Glomerular visceral epithelial cell (primary cell): ENCODE measurements around the gene CD79B.
A peak's percentile ranks its signal among the peaks of the same experiment; 100 is the strongest.
"Not testable (repeated sequence)": the region's sequence is repeated elsewhere in the genome, so short reads cannot be mapped to it uniquely, and the experiment has no call there.

Experiments used
- DNase-seq: peaks from one replicate; pipeline ENCODE4 v3.0.0-alpha.2; 2016; ENCODE audit errors: extremely low spot score

CD79B gene

DNA sequence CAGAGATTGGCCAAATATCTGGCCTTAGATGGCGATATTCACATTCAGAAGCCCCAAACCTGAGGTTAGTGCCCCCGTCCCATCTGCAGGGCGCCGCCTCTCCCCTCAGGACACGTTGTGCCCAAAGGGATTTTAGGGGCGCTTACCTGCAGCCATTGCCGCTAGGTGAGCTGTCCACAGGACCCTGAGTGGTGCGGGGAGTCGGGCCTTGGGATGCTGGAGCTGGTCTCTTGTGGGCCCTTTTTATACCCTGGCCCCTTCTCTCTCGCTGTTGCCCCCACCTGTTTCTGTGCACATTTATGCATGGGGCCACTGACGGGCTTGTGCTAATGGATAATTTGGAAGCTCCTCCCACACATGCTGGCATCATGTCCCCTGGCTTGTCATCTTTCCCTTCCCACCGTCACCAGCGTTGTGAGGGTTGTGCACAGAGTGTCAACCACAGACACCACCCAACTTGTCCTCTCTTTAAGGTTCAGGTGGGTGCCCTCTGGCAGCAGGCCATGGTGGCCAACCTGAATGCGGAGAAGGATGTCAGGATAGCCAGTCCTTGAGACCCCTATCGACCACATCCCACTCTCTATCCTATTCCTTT lies 21.0 kb downstream of the CD79B start, which contains the start of gene CSHL1:
CSHL1 (minus strand) TSS at position 218 of the 595 bp plus-strand sequence; CDS start at position 156, 62 bp downstream.
- no peak for DNase-seq

DNA sequence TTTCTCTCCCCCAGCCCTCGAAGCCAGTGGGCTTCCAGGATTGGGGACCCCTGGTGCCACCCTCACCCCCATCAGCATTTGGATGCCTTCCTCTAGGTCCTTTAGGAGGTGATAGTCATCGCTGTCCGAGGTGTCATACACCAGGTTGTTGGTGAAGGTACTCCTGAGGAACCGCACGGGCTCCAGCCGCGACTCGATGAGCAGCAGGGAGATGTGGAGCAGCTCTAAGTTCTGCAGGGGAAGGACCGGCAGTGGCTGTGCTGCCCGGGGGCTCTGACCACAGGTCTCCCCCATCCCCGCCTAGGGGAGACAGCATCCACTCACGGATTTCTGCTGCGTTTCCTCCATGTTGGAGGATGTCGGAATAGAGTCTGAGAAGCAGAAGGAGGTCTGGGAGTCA lies 22.0 kb downstream of the CD79B start:
- no peak for DNase-seq

DNA sequence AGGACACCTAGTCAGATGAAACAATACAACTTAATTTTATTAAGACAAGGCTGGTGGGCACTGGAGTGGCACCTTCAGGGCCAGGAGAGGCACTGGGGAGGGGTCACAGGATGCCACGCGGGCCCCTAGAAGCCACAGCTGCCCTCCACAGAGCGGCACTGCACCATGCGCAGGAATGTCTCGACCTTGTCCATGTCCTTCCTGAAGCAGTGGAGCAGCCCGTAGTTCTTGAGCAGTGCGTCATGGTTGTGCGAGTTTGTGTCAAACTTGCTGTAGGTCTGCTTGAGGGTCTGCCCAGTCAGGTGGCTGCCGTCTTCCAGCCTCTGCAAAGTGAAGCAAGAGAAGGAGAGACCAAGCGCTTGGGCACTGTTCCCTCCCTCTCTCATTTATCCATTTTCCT lies 22.5 kb downstream of the CD79B start:
- not testable (repeated sequence) for DNase-seq

DNA sequence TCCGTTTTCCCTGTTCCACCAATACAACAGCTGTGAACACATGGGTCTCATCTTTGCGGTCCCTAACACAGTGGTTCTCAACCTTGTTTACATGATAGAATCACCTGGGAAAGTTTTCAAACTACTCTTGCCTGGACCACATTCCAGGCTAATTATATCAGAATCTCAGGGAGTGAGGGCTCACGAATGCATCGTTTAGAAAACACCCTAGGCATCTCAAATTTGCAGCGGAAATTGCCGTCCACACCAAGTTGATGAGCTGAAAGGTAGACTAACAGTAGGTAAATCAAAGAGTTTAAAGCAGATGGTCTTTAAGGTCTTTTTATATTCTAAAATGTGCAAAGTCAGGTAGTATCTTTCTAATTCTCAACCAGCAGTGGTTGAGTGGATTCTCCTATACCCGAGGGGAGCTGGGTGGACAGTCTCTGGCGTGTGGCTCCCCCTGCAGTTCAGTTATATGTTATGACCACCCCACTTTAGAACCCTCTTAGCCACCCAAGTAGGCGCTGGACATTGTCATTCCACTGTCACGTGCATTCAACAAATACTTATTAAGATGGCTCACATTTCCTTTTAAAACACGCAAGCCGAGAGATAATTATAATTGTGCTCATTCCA lies 24.9 kb downstream of the CD79B start:
- DNase-seq, result not testable (repeated sequence)

DNA sequence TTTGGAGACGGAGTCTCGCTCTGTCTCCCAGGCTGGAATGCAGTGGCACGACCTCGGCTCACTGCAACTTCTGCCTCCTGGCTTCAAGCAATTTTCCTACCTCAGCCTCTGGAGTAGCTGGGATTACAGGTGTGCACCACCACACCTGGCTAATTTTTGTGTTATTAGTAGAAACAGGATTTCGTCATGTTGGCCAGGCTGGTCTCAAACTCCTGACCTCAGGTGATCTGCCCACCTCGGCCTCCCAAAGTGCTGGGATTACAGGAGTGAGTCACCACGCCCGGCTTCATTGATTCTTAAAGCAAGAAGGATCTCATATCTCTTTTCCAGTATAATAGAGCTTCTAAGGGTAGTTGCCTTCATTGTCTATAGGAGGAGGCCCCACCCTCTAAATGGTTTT lies 27.3 kb downstream of the CD79B start:
- not testable (repeated sequence) for DNase-seq

DNA sequence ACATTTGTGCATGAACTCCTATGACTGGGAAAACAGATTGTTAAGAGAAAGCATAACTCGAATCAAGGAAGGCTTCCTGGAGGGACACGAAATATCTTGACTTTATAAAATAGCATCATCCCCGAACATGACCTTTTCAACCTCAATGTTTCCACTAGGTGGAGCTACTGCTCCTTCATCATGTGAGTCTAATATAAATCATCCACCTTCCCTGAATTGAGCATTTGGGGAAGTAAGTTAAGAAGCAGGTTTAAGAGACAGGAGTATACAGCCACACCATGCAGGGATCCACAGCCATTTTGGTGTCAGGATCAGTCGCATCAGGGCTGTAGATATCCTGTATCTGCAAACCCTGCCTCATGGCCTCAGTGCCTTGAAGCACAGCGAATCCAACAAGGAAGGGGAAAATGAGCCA lies 28.3 kb downstream of the CD79B start:
- DNase-seq, result not testable (repeated sequence)

DNA sequence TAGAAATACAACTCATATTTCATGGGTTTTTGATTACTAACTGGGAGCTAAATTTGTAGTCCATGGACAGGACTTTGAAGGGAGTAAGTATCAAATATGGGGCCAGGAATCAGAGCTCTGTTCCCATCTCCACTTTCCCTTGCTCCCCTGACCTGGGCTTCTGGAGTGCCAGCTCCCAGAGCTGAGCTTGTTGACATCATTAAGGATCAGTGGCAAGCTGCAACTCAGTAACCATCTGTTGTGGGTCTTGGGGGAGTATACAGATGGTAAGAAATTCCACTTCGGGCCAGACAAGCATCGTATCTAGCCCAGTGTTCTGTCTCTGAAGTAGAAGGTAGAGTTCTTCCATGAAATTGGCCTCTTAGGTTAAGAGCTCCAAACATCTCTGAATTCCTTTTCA lies 30.2 kb downstream of the CD79B start:
- not testable (repeated sequence) for DNase-seq

DNA sequence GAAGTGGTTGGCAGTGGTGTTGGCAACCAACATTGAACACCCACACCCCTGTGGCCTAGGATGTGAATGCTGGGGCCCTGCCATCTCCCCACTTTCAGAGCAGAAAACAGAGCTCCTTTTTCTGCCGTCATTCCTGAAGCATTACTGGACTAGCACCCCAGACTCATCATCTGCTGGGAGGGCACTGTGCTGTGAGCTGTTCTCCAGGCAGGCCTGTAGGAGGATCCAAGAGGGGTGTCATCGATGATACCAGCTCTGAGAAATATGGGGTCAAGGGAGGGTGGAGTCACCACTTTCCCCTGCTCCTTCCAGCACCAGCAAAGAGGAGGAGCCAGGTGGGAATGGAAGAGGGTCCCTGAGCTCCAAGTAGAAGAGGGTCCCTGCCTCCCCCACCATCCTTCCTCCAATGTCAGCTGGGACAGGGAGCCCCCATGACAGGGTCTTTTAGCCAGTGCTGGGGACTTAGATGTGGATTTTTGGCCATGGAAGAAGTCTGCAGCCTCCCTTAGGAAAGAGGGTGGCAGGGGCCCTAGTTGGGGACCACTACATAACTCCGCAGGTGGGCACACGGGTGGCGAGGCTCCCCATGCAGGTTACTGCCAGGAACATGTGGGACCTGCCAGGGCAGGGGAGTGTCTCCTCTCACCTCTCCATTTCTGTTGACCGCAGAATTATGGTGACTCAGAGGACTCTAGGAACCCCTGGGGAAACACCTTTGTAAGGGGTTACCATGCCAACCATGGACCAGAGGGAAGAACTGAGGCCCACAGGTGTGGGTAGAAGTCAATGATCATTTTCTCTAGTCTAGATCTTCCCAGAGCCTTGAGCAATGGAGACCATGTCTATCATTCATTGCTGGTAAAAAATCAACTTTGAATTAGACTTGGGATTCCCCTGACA lies 33.0 kb downstream of the CD79B start:
- DNase-seq, result not testable (repeated sequence)

DNA sequence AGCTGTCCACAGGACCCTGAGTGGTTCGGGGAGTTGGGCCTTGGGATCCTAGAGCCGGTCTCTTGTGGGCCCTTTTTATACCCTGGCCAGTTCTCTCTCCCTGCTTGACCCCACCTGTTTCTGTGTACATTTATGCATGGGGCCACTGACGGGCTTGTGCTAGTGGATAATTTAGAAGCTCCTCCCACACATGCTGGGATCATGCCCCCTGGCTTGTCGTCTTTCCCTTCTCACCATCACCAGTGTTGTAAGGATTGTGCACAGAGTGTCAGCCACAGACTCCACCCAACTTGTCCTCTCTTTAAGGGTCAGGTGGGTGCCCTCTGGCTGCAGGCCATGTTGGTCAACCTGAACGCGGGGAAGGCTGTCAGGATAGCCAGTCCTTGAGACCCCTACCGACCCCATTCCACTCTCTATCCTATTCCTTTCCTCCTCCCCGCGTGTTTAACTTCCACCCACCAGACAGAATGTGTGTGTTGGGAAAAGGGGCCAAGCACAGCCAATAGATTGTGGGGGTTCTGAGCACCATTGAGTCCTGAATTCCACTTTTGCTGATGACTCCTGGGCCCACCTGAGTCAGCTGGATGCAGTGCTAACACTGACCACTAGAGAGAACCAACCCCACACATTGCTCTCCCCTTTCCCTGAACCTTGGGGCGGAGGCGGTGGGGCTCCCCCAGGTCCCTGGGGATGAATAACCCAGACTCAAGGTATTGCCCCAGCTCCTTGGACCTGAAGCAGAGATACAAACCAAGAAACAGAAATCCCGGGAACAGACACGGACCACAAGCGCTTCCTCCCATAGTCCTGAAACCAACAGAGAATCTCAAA lies 35.4 kb downstream of the CD79B start, which contains the start of gene CSH1:
CSH1 (minus strand) TSS at position 51 of the 831 bp plus-strand sequence. CDS start 63 bp downstream, outside the sequence.
- DNase-seq, result not testable (repeated sequence)

DNA sequence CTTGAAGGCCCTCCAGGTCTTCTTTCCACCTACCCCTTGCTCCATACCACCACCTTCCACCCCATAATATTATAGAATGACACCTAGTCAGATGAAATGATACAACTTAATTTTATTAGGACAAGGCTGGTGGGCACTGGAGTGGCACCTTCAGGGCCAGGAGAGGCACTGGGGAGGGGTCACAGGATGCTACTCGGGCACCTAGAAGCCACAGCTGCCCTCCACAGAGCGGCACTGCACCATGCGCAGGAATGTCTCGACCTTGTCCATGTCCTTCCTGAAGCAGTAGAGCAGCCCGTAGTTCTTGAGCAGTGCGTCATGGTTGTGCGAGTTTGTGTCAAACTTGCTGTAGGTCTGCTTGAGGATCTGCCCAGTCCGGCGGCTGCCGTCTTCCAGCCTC lies 37.3 kb downstream of the CD79B start:
- not testable (repeated sequence) for DNase-seq

DNA sequence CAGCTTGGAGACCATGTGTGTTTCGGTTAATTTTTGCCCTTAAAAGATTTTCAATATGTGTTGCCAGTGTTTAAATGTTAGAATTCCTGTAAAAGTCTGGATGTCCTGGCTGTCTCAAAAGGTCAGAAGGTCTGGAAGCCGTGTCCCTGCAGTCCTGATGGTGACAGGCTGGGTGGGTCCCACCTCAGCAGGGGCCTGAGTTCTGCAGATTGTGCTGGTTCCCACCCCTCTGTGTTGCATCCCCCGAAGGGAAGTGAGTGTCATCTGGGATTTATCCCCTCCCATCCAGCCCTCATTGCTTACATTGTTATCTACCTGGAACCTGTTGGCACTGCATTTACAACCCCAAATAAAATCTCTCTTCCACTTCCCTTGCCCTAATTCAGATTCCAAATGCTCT lies 38.1 kb downstream of the CD79B start:
- DNase-seq, result not testable (repeated sequence)

DNA sequence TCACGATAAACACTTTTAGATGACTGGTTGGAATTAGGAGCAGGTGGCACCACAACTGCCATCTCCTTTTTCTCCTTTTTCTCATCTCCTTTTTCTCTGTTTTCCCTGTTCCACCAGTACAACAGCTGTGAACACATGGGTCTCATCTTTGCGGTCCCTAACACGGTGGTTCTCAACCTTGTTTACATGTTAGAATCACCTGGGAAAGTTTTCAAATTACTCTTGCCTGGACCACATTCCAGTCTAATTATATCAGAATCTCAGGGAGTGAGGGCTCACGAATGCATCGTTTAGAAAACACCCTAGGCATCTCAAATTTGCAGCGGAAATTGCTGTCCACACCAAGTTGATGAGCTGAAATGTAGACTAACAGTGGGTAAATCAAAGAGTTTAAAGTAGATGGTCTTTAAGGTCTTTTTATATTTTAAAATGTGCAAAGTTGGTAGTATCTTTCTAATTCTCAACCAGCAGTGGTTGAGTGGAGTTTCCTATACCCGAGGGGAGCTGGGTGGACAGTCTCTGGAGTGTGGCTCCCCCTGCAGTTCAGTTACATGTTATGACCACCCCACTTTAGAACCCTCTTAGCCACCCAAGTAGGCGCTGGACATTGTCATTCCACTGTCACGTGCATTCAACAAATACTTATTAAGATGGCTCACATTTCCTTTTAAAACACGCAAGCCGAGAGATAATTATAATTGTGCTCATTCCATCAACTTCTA lies 39.7 kb downstream of the CD79B start:
- not testable (repeated sequence) for DNase-seq

DNA sequence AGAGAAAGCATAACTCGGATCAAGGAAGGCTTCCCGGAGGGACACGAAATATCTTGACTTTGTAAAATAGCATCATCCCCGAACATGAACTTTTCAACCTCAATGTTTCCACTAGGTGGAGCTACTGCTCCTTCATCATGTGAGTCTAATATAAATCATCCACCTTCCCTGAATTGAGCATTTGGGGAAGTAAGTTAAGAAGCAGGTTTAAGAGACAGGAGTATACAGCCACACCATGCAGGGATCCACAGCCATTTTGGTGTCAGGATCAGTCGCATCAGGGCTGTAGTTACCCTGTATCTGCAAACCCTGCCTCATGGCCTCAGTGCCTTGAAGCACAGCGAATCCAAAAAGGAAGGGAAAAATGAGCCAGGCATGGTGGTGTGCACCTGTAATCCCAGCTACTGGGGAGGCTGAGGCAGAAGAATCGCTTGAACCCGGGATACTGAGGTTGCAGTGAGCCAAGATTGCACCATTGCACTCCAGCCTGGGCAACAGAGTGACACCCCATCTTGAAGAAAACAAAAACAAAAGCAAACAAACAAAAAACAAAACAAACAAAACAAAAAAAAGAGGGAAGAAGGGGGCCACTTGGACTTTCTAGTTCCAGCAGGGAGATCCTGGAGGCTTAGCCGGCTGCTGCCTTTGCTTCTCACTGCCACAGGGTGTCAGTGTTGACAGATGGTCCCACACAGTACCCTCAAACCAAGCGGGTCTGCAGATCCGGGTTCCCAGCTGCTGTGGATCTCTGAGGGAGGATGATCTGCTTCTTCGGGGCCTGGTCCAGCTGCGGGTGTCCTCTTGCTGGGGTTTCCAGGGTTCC lies 42.9 kb downstream of the CD79B start:
- peak; percentile 26 for DNase-seq

DNA sequence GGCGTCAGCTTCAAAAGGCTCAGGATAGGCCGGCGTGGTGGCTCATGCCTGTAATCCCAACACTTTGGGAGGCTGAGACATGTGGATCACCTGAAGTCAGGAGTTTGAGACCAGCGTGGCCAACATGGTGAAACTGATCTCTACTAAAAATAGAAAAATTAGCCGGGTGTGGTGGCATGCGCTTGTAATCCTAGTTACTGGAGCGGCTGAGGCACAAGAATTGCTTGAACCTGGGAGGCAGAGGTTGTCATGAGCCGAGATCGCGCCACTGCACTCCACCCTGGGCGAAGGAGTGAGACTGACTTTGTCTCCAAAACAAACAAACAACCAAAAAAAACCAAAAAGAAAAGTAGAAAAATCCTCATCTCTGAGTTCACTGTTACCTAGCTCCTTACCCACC lies 47.0 kb downstream of the CD79B start:
- not testable (repeated sequence) for DNase-seq

DNA sequence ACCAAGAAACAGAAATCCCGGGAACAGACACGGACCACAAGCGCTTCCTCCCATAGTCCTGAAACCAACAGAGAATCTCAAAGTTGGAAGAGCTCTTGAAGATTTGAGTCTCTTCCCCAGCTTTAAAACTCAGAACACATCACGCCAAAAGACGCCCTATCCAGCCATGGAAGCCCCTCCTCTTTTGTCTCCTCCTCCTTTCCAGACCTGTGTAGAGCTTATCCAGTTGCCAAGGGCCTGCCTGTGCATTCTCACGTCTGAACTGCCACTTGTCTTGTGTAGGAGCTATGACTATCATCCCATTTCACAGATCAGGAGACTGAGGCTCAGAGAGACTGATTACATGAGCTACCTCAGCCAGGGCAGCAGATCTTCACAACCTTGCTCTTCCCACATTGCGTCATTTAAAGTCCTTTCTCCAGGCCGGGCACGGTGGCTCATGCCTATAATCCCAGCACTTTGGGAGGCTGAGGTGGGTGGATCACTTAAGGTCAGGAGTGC lies 49.5 kb downstream of the CD79B start:
- DNase-seq, result not testable (repeated sequence)

DNA sequence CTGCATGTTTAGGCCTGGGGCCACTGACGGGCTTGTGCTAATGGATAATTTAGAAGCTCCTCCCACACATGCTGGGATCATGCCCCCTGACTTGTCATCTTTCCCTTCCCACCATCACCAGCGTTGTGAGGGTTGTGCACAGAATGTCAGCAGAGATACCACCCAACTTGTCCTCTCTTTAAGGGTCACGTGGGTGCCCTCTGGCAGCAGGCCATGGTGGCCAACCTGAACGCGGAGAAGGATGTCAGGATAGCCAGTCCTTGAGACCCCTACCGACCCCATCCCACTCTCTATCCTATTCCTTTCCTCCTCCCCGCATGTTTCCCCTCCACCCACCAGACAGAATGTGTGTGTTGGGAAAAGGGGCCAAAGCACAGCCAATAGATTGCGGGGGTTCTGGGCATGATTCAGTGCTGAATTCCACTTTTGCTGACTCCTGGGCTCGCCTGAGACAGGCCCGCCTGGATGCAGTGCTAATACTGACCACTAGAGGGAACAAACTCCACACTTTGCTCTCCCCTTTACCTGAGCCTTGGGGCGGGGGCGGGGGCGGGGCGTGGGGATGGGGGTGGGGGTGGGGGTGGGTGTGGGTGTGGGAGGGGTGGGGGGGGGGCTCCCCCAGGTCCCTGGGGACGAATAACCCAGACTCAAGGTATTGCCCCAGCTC lies 50.1 kb downstream of the CD79B start, which contains the start of gene GH2:
GH2 (minus strand) TSS at position 10 of the 667 bp plus-strand sequence. CDS start 143 bp downstream, outside the sequence.
- DNase-seq, result peak; percentile 54

DNA sequence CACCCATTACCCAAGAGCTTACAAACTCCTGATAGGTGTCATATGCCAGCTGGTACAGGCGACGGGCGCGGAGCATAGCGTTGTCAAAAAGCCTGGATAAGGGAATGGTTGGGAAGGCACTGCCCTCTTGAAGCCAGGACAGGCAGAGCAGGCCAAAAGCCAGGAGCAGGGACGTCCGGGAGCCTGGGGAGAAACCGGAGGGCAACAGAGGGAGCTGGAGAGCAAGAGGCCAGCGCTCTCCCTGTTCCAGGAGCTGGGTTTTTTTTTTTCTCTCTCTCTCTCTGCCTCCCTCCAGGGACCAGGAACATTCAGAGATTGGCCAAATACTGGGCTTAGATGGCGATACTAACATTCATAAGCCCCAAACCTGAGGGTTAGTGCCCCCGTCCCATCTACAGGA lies 50.8 kb downstream of the CD79B start:
- not testable (repeated sequence) for DNase-seq

DNA sequence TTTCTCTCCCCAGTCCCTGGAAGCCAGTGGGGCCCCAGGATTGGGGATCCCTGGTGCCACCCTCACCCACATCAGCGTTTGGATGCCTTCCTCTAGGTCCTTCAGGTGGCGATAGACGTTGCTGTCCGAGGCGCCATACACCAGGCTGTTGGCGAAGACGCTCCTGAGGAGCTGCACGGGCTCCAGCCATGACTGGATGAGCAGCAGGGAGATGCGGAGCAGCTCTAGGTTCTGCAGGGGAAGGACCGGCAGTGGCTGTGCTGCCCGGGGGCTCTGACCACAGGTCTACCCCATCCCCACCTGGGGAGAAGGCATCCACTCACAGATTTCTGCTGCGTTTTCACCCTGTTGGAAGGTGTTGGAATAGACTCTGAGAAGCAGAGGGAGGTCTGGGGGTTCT lies 51.4 kb downstream of the CD79B start:
- no peak for DNase-seq
